Activated T-cell treated with anti-CD3 and anti-CD28 coated beads, Interleukin-2, amount 50 U/mL, for 24 hours (primary cell): Measurements from ENCODE around the gene RBKS.
"Not testable (repeated sequence)": the region's sequence is repeated elsewhere in the genome, so short reads cannot be mapped to it uniquely, and the experiment has no call there.

Source experiments
- DNase-seq: peaks from one replicate; pipeline ENCODE4 v3.0.0-alpha.2; 2020
- H3K27ac Mint-ChIP-seq: 2 replicates; pipeline ENCODE4 v1.8.0; 2020; ENCODE audit warnings: mild to moderate bottlenecking, mixed read lengths
- H3K27me3 Mint-ChIP-seq: 2 replicates; pipeline ENCODE4 v1.8.0; 2020; ENCODE audit warnings: mixed read lengths
- H3K36me3 Mint-ChIP-seq: 2 replicates; pipeline ENCODE4 v1.8.0; 2020; ENCODE audit warnings: low read depth, mixed read lengths
- H3K4me1 Mint-ChIP-seq: 2 replicates; pipeline ENCODE4 v1.8.0; 2020; ENCODE audit warnings: low read depth, mixed read lengths
- H3K4me3 Mint-ChIP-seq: 2 replicates; pipeline ENCODE4 v1.8.0; 2020; ENCODE audit warnings: mild to moderate bottlenecking, moderate library complexity, mixed read lengths
- H3K9me3 Mint-ChIP-seq: 2 replicates; pipeline ENCODE4 v1.8.0; 2020; ENCODE audit warnings: mixed read lengths

Gene RBKS

GRCh38 chr2:27870724-27871123, 19.5 kb downstream of the RBKS start:
- no peaks in the 10 kb centered on the region for H3K9me3 Mint-ChIP-seq
- H3K4me1 Mint-ChIP-seq: no peaks in the 10 kb centered on the region
- no peak overlapping the region for H3K4me3 Mint-ChIP-seq
- no peaks in the 10 kb centered on the region for H3K27me3 Mint-ChIP-seq
- no peak overlapping the region for H3K27ac Mint-ChIP-seq
- no peaks in the 10 kb centered on the region for H3K36me3 Mint-ChIP-seq
- DNase-seq: no peak

DNA sequence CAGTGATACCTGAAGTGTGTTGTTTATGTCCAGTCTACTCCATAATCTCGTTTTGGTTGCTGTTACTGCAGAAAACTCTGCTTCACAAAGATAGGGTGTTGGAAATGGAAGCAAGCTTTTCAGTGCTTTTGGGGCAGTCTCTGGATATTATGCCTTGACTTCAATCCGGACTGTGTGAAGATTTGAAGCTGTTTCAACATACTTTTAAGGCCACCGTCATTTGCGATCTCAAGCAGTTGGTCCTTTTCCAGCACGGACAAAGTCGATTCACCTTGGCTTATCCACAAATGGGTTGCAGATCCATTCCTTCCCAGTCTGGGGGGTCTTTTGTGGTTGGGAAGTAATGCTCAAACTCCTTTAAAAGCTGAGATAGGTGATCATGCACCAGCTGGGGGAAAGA, 20.4 kb downstream of the RBKS start:
- no peak overlapping the region for H3K4me3 Mint-ChIP-seq
- no peaks in the 10 kb centered on the region for H3K36me3 Mint-ChIP-seq
- H3K9me3 Mint-ChIP-seq: no peaks in the 10 kb centered on the region
- H3K27ac Mint-ChIP-seq: no peak overlapping the region
- DNase-seq: no peak
- no peaks in the 10 kb centered on the region for H3K4me1 Mint-ChIP-seq
- no peaks in the 10 kb centered on the region for H3K27me3 Mint-ChIP-seq

DNA sequence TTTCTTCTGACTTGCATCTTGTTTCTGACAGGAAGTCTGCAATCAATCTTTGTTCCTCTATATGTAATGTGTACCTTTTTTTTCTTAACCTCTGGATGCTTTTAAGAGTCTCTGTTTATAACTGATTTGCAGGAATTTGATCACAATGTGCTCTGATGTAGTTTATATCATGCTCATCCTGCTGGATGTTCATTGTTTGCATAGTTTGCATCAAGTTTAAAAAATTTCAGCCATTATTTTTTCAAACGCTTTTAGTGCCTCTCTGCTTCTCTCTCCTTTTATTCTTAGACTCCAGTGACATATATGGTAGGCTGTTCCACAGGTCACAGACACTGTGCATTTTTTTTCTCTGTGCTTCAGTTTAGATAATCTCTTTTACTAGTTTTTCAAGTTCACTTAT, 23.9 kb downstream of the RBKS start:
- Mint-ChIP-seq H3K4me3 (no peak overlapping the region), H3K27me3 (no peaks in the 10 kb centered on the region), H3K9me3 (no peaks in the 10 kb centered on the region), H3K36me3 (no peaks in the 10 kb centered on the region), H3K27ac (no peak overlapping the region), H3K4me1 (peaks cover 4% of the 10 kb centered on the region)
- DNase-seq: no peak

DNA sequence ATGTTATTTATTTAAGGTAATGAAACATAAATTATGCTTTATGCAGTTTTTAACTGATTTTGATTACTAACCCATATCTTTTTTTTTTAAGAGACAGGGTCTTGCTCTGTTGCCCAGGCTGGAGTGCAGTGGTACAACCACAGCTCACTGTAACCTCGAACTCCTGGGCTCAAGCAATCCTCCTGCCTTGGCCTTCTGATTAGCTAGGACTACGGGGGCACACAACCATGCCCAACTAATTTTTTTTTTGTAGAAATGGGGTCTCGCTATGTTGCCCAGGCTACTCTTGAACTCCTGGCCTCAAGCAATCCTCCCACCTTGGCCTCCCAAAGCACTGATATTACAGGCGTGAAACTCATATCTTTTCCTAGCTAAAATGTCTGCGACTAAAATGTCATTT, 26.2 kb downstream of the RBKS start:
- H3K27me3 Mint-ChIP-seq, H3K27ac Mint-ChIP-seq, DNase-seq: not testable (repeated sequence)

GRCh38 chr2:27863146-27863545, 27.0 kb downstream of the RBKS start:
- Mint-ChIP-seq H3K4me3 (no peak overlapping the region), H3K9me3 (no peaks in the 10 kb centered on the region), H3K27me3 (no peaks in the 10 kb centered on the region), H3K36me3 (no peaks in the 10 kb centered on the region), H3K4me1 (peaks cover 26% of the 10 kb centered on the region), H3K27ac (no peak overlapping the region)
- no peak for DNase-seq

More for the DNA sequence above, 26.2 kb downstream of the RBKS start:
- peaks cover 22% of the 10 kb centered on the region for H3K4me1 Mint-ChIP-seq
- H3K36me3 Mint-ChIP-seq, H3K4me3 Mint-ChIP-seq, H3K9me3 Mint-ChIP-seq: not testable (repeated sequence)

DNA sequence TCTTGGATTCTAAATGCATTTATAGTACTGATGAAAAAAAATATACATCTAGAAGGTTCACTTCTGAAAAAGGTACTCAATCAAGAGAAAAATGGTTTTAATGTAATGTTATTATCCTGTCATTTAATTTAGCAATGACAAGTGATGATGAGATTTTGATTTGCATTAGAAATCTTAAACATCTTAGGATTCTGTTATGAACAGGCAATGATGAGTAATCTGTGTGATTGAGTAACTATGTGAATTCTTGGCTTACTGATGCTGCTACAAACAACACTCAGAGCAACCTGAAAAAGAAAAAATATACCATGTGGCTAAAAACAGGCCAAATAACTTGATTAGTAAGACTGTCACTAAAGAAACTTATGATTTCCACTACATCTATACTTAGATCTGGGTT, 30.1 kb downstream of the RBKS start:
- peaks cover 54% of the 10 kb centered on the region for H3K4me1 Mint-ChIP-seq
- peaks cover 5% of the 10 kb centered on the region for H3K9me3 Mint-ChIP-seq
- H3K27me3 Mint-ChIP-seq: no peaks in the 10 kb centered on the region
- H3K27ac Mint-ChIP-seq: peak overlapping the region; percentile 81
- peaks cover 6% of the 10 kb centered on the region for H3K36me3 Mint-ChIP-seq
- no peak for DNase-seq
- H3K4me3 Mint-ChIP-seq: no peak overlapping the region

GRCh38 chr2:27857417-27858172, 32.6 kb downstream of the RBKS start:
- Mint-ChIP-seq H3K36me3 (peaks cover 8% of the 10 kb centered on the region), H3K27me3 (no peaks in the 10 kb centered on the region), H3K9me3 (peaks cover 5% of the 10 kb centered on the region), H3K27ac (peak overlapping the region; percentile 73), H3K4me3 (no peak overlapping the region), H3K4me1 (peaks cover 57% of the 10 kb centered on the region)
- no peak for DNase-seq

GRCh38 chr2:27856956-27857355, 33.2 kb downstream of the RBKS start:
- Mint-ChIP-seq H3K4me3 (no peak overlapping the region), H3K27ac (peak overlapping the region; percentile 73), H3K9me3 (peaks cover 5% of the 10 kb centered on the region), H3K27me3 (no peaks in the 10 kb centered on the region), H3K4me1 (peaks cover 57% of the 10 kb centered on the region), H3K36me3 (peaks cover 8% of the 10 kb centered on the region)
- DNase-seq: no peak

DNA sequence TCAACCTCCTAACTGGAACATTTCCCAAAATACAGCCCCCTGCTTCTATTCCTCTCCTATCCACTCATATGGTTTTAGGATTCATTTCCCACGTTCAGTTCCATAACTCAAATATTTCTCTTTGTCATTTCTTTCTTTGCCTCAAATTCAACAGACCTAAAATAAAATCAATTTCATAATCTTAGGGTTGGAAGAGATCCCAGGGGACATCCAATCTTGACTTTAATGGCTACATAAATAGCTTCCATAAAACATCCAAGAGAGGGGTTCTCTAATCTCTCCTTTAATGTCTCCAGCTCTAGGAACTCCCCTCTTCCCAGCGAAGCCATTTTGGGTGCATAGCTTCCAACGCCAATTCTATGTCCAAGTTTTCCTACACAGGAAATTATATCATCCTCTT, 33.8 kb downstream of the RBKS start:
- Mint-ChIP-seq H3K9me3 (peaks cover 5% of the 10 kb centered on the region), H3K4me1 (peaks cover 57% of the 10 kb centered on the region), H3K36me3 (peaks cover 8% of the 10 kb centered on the region), H3K27ac (peak overlapping the region; percentile 23), H3K27me3 (no peaks in the 10 kb centered on the region), H3K4me3 (no peak overlapping the region)
- DNase-seq: no peak

- no peaks in the 10 kb centered on the region for H3K27me3 Mint-ChIP-seq
- no peak for DNase-seq
- peaks cover 8% of the 10 kb centered on the region for H3K36me3 Mint-ChIP-seq
- H3K27ac Mint-ChIP-seq: peak overlapping the region; percentile 64
- peaks cover 5% of the 10 kb centered on the region for H3K9me3 Mint-ChIP-seq
- H3K4me3 Mint-ChIP-seq: no peak overlapping the region
- peaks cover 48% of the 10 kb centered on the region for H3K4me1 Mint-ChIP-seq
Measured at GRCh38 chr2:27855476-27855875, 34.7 kb downstream of the RBKS start.

DNA sequence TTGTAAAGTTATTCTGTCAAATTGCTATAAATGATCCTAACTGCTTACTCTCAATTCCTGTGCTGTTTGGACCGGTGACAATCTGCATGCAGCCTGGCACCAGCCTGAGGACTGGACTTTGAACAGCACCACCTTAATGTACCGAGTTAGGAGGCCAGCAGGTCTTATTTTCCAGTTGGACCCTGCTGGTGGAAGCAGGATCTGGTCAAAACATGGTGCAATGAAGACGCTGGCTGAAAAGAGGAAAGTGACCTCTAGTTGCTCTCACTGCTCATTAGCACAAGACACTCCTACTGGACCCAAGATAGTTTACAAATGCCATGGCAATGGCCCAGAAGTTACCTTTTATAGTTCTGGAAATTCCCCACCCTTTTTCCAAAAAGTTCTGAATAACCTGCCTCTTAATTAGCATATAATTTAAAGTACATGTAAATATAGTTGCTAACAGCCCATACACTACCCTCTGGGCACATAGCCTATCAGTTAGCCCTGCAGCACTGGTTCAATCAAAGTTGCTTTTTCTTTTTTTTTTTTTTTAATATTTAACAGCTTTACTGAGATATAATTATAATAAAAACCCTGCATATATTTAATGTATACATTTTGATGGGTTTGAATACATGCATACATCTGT, 35.8 kb downstream of the RBKS start:
- Mint-ChIP-seq H3K27ac (no peak overlapping the region), H3K4me3 (no peak overlapping the region)
- no peak for DNase-seq

GRCh38 chr2:27852691-27853090, 37.5 kb downstream of the RBKS start:
- peaks cover 28% of the 10 kb centered on the region for H3K4me1 Mint-ChIP-seq
- H3K27ac Mint-ChIP-seq: no peak overlapping the region
- peaks cover 5% of the 10 kb centered on the region for H3K9me3 Mint-ChIP-seq
- no peak for DNase-seq
- H3K4me3 Mint-ChIP-seq: no peak overlapping the region
- peaks cover 5% of the 10 kb centered on the region for H3K36me3 Mint-ChIP-seq
- no peaks in the 10 kb centered on the region for H3K27me3 Mint-ChIP-seq

More for the DNA sequence above, 35.8 kb downstream of the RBKS start:
- Mint-ChIP-seq H3K27me3 (no peaks in the 10 kb centered on the region), H3K36me3 (peaks cover 8% of the 10 kb centered on the region), H3K9me3 (peaks cover 5% of the 10 kb centered on the region), H3K4me1 (peaks cover 37% of the 10 kb centered on the region)

DNA sequence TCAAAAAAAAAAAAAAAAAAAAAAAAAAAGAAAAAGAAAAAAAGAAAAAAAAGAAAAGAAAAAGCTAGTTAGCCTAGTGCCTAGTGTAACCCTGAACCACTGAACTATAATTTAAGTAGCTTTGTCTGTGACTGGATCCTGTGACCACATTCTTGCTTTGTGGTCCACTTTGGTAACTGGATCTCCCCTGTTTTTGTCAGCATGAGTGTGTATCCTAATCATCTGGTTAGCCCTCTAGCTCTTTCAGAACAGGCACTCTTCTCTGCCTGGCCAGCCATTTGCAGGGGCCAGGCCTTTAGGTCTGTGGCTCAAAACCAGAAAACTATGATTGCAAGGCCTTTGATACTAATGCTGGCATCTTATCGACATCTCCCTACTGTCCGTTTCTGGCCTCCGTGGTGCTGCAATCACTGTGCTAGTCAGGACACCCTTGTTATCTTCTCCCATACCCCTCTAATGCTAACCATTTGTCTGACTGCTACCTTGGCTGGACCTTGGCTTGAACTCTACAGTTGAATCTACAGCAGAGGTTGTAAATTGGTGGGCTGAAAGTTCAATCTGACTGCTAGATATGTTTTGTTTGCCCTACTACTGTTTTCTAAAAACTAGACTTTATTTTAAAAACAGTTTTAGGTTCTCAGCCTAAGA, 40.5 kb downstream of the RBKS start:
- Mint-ChIP-seq H3K4me1 (peaks cover 3% of the 10 kb centered on the region), H3K4me3 (no peak overlapping the region), H3K9me3 (no peaks in the 10 kb centered on the region), H3K36me3 (no peaks in the 10 kb centered on the region), H3K27ac (no peak overlapping the region), H3K27me3 (no peaks in the 10 kb centered on the region)
- no peak for DNase-seq

GRCh38 chr2:27847333-27847732, 42.9 kb downstream of the RBKS start:
- no peaks in the 10 kb centered on the region for H3K27me3 Mint-ChIP-seq
- no peak overlapping the region for H3K4me3 Mint-ChIP-seq
- no peak overlapping the region for H3K27ac Mint-ChIP-seq
- no peaks in the 10 kb centered on the region for H3K4me1 Mint-ChIP-seq
- DNase-seq: no peak
- no peaks in the 10 kb centered on the region for H3K9me3 Mint-ChIP-seq
- H3K36me3 Mint-ChIP-seq: no peaks in the 10 kb centered on the region

DNA sequence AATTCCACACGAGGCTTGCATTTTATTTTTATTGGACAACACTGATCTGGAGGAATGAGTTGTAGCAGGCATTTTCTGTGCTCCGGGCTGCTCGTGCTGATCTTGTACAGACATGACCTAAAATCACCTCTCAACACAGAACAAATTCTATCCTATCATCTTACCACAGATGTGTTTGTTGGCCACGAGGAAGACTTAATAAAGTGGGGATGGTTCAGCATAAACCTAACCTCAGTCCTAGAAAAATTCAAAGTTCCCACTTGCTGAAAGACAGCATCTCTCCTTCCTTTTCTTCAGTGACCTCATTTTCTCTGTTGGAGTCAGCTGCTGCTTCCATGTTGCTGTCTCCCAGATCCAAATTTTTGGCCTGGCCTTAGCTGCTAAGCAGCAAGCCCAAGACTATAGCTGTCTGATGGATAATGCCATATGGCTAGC, 45.3 kb downstream of the RBKS start:
- Mint-ChIP-seq H3K9me3 (no peaks in the 10 kb centered on the region), H3K4me1 (no peaks in the 10 kb centered on the region), H3K27ac (no peak overlapping the region), H3K36me3 (no peaks in the 10 kb centered on the region), H3K27me3 (no peaks in the 10 kb centered on the region), H3K4me3 (no peak overlapping the region)
- DNase-seq: no peak
